ENCODE data around the gene DTWD1.

DNA sequence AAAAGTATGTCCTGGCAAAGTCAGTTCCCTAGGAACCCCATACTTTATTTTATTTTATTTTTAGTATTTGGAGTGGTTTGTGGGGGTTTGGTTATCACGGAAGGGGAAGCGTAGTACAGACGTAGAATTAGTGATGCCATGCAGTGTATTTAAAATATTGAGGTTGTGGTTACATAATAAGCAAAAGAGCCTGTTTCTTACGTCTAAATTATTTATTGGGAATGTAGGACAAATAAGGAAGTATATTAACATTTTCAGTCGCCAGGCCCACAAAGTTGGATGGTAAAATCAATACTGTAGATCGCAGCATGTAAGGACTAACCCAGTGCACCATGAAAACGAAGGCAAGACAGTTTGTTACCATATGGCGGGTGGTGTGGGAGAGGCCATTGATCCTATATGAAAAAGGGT is 558 bp downstream of the DTWD1 start:
- no peak for TF ChIP-seq EP300 (IDR thresholded peaks at IDR 0.05; ENCODE audit: borderline replicate concordance in 1 of 2, control insufficient read depth in 1 of 2, low read depth in 2 of 2, low read length in 2 of 2)
- no peak for TF ChIP-seq RELA (IDR thresholded peaks at IDR 0.05; ENCODE audit: borderline replicate concordance, partially characterized antibody)
- TF ChIP-seq SIN3A (IDR thresholded peaks at IDR 0.05; ENCODE audit: low read depth, low read length), result no peak
- TF ChIP-seq, protein P1, sequence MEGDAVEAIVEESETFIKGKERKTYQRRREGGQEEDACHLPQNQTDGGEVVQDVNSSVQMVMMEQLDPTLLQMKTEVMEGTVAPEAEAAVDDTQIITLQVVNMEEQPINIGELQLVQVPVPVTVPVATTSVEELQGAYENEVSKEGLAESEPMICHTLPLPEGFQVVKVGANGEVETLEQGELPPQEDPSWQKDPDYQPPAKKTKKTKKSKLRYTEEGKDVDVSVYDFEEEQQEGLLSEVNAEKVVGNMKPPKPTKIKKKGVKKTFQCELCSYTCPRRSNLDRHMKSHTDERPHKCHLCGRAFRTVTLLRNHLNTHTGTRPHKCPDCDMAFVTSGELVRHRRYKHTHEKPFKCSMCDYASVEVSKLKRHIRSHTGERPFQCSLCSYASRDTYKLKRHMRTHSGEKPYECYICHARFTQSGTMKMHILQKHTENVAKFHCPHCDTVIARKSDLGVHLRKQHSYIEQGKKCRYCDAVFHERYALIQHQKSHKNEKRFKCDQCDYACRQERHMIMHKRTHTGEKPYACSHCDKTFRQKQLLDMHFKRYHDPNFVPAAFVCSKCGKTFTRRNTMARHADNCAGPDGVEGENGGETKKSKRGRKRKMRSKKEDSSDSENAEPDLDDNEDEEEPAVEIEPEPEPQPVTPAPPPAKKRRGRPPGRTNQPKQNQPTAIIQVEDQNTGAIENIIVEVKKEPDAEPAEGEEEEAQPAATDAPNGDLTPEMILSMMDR (IDR thresholded peaks at IDR 0.05 in 2 of 3, conservative IDR thresholded peaks at IDR 0.05 in 1 of 3; ENCODE audit: control insufficient read depth in 2 of 3, extremely low read depth in 1 of 3, insufficient read depth in 1 of 3, low read depth in 3 of 3, low read length in 3 of 3), result no peak
- TF ChIP-seq, protein P2, sequence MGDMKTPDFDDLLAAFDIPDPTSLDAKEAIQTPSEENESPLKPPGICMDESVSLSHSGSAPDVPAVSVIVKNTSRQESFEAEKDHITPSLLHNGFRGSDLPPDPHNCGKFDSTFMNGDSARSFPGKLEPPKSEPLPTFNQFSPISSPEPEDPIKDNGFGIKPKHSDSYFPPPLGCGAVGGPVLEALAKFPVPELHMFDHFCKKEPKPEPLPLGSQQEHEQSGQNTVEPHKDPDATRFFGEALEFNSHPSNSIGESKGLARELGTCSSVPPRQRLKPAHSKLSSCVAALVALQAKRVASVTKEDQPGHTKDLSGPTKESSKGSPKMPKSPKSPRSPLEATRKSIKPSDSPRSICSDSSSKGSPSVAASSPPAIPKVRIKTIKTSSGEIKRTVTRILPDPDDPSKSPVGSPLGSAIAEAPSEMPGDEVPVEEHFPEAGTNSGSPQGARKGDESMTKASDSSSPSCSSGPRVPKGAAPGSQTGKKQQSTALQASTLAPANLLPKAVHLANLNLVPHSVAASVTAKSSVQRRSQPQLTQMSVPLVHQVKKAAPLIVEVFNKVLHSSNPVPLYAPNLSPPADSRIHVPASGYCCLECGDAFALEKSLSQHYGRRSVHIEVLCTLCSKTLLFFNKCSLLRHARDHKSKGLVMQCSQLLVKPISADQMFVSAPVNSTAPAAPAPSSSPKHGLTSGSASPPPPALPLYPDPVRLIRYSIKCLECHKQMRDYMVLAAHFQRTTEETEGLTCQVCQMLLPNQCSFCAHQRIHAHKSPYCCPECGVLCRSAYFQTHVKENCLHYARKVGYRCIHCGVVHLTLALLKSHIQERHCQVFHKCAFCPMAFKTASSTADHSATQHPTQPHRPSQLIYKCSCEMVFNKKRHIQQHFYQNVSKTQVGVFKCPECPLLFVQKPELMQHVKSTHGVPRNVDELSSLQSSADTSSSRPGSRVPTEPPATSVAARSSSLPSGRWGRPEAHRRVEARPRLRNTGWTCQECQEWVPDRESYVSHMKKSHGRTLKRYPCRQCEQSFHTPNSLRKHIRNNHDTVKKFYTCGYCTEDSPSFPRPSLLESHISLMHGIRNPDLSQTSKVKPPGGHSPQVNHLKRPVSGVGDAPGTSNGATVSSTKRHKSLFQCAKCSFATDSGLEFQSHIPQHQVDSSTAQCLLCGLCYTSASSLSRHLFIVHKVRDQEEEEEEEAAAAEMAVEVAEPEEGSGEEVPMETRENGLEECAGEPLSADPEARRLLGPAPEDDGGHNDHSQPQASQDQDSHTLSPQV (IDR thresholded peaks at IDR 0.05), result no peak
- no peak for TF ChIP-seq MYC (IDR thresholded peaks at IDR 0.05; ENCODE audit: insufficient read depth, insufficient read length, insufficient replicate concordance, low read length, severe bottlenecking)
- no peak for TF ChIP-seq EZH2 (IDR thresholded peaks at IDR 0.05; ENCODE audit: borderline replicate concordance, control insufficient read depth, low read depth, low read length)
- TF ChIP-seq NFYB (IDR thresholded peaks at IDR 0.05; ENCODE audit: insufficient read depth, low read depth, low read length), result no peak
- no peak for TF ChIP-seq POLR2AphosphoS5 (IDR thresholded peaks at IDR 0.05; ENCODE audit: low read length)
- TF ChIP-seq ZNF384 (IDR thresholded peaks at IDR 0.05; ENCODE audit: borderline replicate concordance, low read depth, low read length), result no peak
- TF ChIP-seq, protein P3, sequence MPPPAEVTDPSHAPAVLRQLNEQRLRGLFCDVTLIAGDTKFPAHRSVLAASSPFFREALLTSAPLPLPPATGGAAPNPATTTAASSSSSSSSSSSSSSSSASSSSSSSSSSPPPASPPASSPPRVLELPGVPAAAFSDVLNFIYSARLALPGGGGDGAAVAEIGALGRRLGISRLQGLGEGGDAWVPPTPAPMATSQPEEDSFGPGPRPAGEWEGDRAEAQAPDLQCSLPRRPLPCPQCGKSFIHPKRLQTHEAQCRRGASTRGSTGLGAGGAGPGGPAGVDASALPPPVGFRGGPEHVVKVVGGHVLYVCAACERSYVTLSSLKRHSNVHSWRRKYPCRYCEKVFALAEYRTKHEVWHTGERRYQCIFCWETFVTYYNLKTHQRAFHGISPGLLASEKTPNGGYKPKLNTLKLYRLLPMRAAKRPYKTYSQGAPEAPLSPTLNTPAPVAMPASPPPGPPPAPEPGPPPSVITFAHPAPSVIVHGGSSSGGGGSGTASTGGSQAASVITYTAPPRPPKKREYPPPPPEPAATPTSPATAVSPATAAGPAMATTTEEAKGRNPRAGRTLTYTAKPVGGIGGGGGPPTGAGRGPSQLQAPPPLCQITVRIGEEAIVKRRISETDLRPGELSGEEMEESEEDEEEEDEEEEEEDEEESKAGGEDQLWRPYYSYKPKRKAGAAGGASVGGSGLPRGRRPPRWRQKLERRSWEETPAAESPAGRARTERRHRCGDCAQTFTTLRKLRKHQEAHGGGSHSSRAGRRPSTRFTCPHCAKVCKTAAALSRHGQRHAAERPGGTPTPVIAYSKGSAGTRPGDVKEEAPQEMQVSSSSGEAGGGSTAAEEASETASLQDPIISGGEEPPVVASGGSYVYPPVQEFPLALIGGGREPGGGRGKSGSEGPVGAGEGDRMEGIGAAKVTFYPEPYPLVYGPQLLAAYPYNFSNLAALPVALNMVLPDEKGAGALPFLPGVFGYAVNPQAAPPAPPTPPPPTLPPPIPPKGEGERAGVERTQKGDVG (CRISPR knock-in tag; IDR thresholded peaks at IDR 0.05), result no peak
- TF ChIP-seq ATF7 (IDR thresholded peaks at IDR 0.05; ENCODE audit: low read depth), result no peak

Data from GM12878 (cell line).